GM18502 (cell line): ENCODE measurements around the gene RNF227.

Source experiments
- ATAC-seq: cut with Tn5 transposase; IDR thresholded peaks from one replicate; pipeline ENCODE4 v1.9.1; 2021; ENCODE audit warnings: mild to moderate bottlenecking; ENCODE audit not compliant: unreplicated experiment, poor library complexity

The RNF227 gene

GRCh38 chr17:7930841-7931631, 14.9 kb upstream of the RNF227 start:
- ATAC-seq = no peak

- no peak for ATAC-seq
Observed at GRCh38 chr17:7929158-7930023, 13.3 kb upstream of the RNF227 start, which contains the start of gene KCNAB3. Gene KCNAB3, minus strand, starts transcription at chr17:7929856. Its CDS starts 421 bp downstream, at chr17:7929435.

- ATAC-seq = no peak
Observed at GRCh38 chr17:7927596-7927995, 11.5 kb upstream of the RNF227 start.

GRCh38 chr17:7922845-7923628, 6.9 kb upstream of the RNF227 start:
- ATAC-seq = no peak

GRCh38 chr17:7922269-7922844, 6.3 kb upstream of the RNF227 start:
- ATAC-seq = no peak

GRCh38 chr17:7916808-7917207, 719 bp upstream of the RNF227 start:
- ATAC-seq = no peak

- ATAC-seq = no peak
Observed at GRCh38 chr17:7916385-7916682, 245 bp upstream of the RNF227 start.

GRCh38 chr17:7915179-7915610, 894 bp downstream of the RNF227 start:
- ATAC-seq = no peak

- ATAC-seq = no peak
Observed at GRCh38 chr17:7912927-7913524, 3.1 kb downstream of the RNF227 start.

- ATAC-seq = no peak
Observed at GRCh38 chr17:7911116-7911515, 5.0 kb downstream of the RNF227 start.

GRCh38 chr17:7910711-7911110, 5.4 kb downstream of the RNF227 start:
- ATAC-seq = no peak

GRCh38 chr17:7910281-7910680, 5.8 kb downstream of the RNF227 start:
- no peak for ATAC-seq

- ATAC-seq = no peak
Observed at GRCh38 chr17:7909089-7909488, 7.0 kb downstream of the RNF227 start.

GRCh38 chr17:7903154-7904103, 12.7 kb downstream of the RNF227 start:
- ATAC-seq = no peak

- no peak for ATAC-seq
Observed at GRCh38 chr17:7897773-7898172, 18.3 kb downstream of the RNF227 start.

GRCh38 chr17:7897090-7897489, 19.0 kb downstream of the RNF227 start:
- no peak for ATAC-seq

- ATAC-seq = no peak
Observed at GRCh38 chr17:7894866-7895265, 21.2 kb downstream of the RNF227 start.

- ATAC-seq = no peak
Observed at GRCh38 chr17:7894226-7894625, 21.9 kb downstream of the RNF227 start.
